ENCODE data around the gene BBS9. TPM values are rescaled to one million over a fixed set of nuclear protein-coding genes. Genes with fewer than 3 reads are reported as not detected.
"Not testable (repeated sequence)": the region's sequence is repeated elsewhere in the genome, so short reads cannot be mapped to it uniquely, and the experiment has no call there.

Gene BBS9
- total RNA-seq, 2 experiments from 2014 or later = 13.7 to 17.2 TPM

- Mint-ChIP-seq H3K9me3 (peaks cover 4% of the 10 kb centered on the region), H3K4me3 (no peak overlapping the region), H3K4me1 (no peaks in the 10 kb centered on the region), H3K36me3 (peaks cover 2% of the 10 kb centered on the region), H3K27ac (no peak overlapping the region), H3K27me3 (no peaks in the 10 kb centered on the region)
- no peak for ATAC-seq (ENCODE audit: low read depth)
- POLR2A ChIA-PET = no interaction called here
- DNase-seq = no peak
Observed at GRCh38 chr7:33466203-33466602, 336.8 kb downstream of the BBS9 start.

DNA sequence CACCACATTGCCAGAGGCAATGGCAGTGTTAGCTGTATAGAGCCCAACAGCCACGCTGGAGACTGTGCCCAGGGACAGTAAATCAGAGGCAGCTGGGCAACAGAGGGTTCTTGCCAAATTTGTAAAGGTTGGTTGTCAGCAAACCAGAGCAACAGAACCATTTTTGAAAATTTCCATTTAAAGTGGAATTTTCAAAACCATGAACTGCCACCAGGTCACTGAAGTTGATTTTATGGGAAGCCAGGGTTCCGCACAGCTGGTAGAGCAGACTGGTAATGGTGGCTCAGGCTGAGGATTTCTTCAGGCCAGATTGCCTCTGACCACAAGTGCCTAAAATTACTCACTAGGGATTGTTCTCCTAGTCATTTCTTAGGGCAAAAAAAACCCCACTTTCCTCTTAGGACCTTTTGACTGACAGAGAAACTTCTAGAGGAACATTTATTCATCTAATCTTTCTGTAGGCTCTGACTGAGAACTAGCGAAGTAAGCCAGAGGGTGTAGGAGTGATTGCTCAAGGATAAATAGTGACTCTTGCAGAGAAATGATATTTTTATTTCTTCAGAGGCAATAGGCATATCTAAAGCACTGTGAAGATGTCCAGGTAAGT, 342.4 kb downstream of the BBS9 start:
- H3K27me3 Mint-ChIP-seq = no peaks in the 10 kb centered on the region
- no peaks in the 10 kb centered on the region for H3K4me1 Mint-ChIP-seq
- H3K27ac Mint-ChIP-seq = no peak overlapping the region
- POLR2A ChIA-PET = no interaction called here
- DNase-seq = no peak
- ATAC-seq (ENCODE audit: low read depth) = no peak
- H3K4me3 Mint-ChIP-seq = no peak overlapping the region
- peaks cover 3% of the 10 kb centered on the region for H3K9me3 Mint-ChIP-seq
- H3K36me3 Mint-ChIP-seq = no peaks in the 10 kb centered on the region

DNA sequence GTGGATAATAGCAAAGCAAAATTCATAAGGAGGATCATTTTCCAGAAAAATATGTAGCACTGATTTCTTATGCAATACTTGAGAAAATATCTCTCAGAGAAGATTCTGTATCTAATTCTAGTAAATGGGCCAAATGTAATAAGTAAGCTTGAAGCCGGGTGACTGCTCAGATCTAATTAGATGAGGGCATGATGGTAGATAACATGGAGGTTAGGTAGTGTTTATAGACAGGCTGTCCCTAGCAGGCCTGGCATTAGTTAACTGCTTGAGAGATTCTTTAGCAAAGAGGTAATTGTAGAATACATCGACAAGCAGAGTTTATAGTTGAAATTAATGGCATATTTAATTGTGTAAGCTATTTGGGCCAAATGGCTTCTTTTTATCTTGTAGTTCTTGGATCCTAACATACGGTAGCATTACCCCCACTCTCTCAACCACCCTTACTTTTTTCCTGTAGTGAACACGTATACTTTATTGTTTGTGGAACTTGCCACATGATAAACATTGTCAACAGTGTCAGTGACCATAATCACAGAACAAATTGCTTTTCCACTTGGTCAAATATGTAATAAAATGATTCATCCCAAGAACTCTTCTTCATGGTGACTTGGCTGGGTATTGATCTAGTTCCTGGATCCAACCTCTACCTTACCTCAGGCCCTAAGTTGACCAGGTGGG, 343.1 kb downstream of the BBS9 start:
- POLR2A ChIA-PET = no interaction called here
- Mint-ChIP-seq H3K4me1 (no peaks in the 10 kb centered on the region), H3K27ac (no peak overlapping the region)

DNA sequence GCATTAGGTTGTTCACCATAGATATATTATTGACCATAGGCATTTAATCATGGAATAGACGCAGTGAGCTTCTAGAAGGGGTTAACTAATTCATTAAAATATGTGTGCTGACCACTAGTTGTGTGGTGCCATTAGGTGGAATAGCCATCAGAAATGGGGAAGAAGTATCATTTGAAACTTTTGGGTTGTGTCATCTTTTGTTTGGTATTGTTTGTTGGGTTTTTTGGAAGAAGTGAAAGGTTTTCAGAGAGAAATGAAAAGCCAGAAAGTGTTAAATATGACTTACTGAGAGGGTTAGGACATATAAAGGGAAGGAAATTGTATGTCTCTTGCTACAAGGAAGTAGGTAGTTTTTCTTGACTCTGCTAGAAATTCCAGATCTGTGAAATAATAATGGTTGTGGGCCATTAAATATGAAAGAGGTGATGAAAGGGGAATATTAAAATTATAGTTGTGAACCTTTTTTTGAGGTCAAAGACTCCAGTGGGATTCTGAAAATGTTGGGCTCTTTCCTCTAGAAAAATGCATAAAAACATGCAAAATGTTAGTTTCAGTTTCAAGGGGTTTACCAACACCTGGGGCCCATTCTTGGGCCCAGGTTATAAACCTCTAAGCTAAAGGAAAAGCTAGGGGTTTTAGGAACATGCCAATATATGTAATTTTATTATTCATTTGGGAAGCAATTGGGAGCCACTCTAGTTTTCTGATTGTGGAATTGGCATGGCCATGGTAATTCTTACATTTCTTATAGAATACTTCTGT, 348.5 kb downstream of the BBS9 start:
- Mint-ChIP-seq H3K27ac (no peak overlapping the region), H3K4me1 (peaks cover 1% of the 10 kb centered on the region), H3K27me3 (no peaks in the 10 kb centered on the region), H3K4me3 (no peak overlapping the region), H3K9me3 (peaks cover 8% of the 10 kb centered on the region), H3K36me3 (peaks cover 3% of the 10 kb centered on the region)
- ATAC-seq (ENCODE audit: low read depth) = no peak
- no peak for DNase-seq
- POLR2A ChIA-PET = no interaction called here

More for the DNA sequence above, 343.1 kb downstream of the BBS9 start:
- Mint-ChIP-seq H3K36me3 (no peaks in the 10 kb centered on the region), H3K9me3 (peaks cover 3% of the 10 kb centered on the region), H3K4me3 (no peak overlapping the region), H3K27me3 (no peaks in the 10 kb centered on the region)
- ATAC-seq (ENCODE audit: low read depth) (no peak), DNase-seq (no peak)

DNA sequence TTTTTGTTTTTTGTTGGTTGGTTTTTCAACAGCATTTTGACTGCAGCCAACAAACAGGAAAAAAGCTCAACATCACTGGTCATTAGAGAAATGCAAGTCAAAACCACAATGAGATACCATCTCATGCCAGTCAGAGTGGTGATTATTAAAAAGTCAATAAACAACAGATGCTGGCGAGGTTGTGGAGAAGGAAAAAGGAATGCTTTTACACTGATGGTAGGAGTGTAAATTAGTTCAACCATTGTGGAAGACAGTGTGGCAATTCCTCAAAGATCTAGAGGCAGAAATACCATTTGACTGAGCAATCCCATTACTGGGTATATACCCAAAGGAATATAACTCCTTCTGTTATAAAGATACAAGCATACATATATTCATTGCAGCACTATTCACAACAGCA, 355.1 kb downstream of the BBS9 start:
- ATAC-seq (ENCODE audit: low read depth); DNase-seq; H3K9me3 Mint-ChIP-seq; POLR2A ChIA-PET; H3K36me3 Mint-ChIP-seq; H3K4me3 Mint-ChIP-seq; H3K4me1 Mint-ChIP-seq; H3K27ac Mint-ChIP-seq; H3K27me3 Mint-ChIP-seq: not testable (repeated sequence)

GRCh38 chr7:33485747-33486493, 356.6 kb downstream of the BBS9 start:
- DNase-seq (no peak), ATAC-seq (ENCODE audit: low read depth) (no peak)
- no peaks in the 10 kb centered on the region for H3K27me3 Mint-ChIP-seq
- H3K27ac Mint-ChIP-seq = no peak overlapping the region
- H3K36me3 Mint-ChIP-seq = no peaks in the 10 kb centered on the region
- no peak overlapping the region for H3K4me3 Mint-ChIP-seq
- POLR2A ChIA-PET = no interaction called here
- no peaks in the 10 kb centered on the region for H3K4me1 Mint-ChIP-seq
- H3K9me3 Mint-ChIP-seq = peaks cover 2% of the 10 kb centered on the region

- Mint-ChIP-seq H3K9me3 (no peaks in the 10 kb centered on the region), H3K4me1 (no peaks in the 10 kb centered on the region), H3K4me3 (no peak overlapping the region), H3K27ac (no peak overlapping the region), H3K27me3 (no peaks in the 10 kb centered on the region), H3K36me3 (no peaks in the 10 kb centered on the region)
- POLR2A ChIA-PET = no interaction called here
- no peak for ATAC-seq (ENCODE audit: low read depth)
- DNase-seq = no peak
Observed at GRCh38 chr7:33486633-33487032, 357.3 kb downstream of the BBS9 start.

- ATAC-seq (ENCODE audit: low read depth) (no peak), DNase-seq (no peak)
- no peak overlapping the region for H3K4me3 Mint-ChIP-seq
- H3K9me3 Mint-ChIP-seq = no peaks in the 10 kb centered on the region
- no peaks in the 10 kb centered on the region for H3K36me3 Mint-ChIP-seq
- H3K27ac Mint-ChIP-seq = no peak overlapping the region
- no peaks in the 10 kb centered on the region for H3K4me1 Mint-ChIP-seq
- POLR2A ChIA-PET = no interaction called here
- no peaks in the 10 kb centered on the region for H3K27me3 Mint-ChIP-seq
Observed at GRCh38 chr7:33487998-33488682, 358.8 kb downstream of the BBS9 start.

- POLR2A ChIA-PET = no interaction called here
- no peaks in the 10 kb centered on the region for H3K9me3 Mint-ChIP-seq
- no peaks in the 10 kb centered on the region for H3K36me3 Mint-ChIP-seq
- H3K4me1 Mint-ChIP-seq = no peaks in the 10 kb centered on the region
- no peak overlapping the region for H3K27ac Mint-ChIP-seq
- DNase-seq = no peak
- H3K27me3 Mint-ChIP-seq = no peaks in the 10 kb centered on the region
- H3K4me3 Mint-ChIP-seq = no peak overlapping the region
- ATAC-seq (ENCODE audit: low read depth) = no peak
Observed at GRCh38 chr7:33494474-33494873, 365.1 kb downstream of the BBS9 start.

DNA sequence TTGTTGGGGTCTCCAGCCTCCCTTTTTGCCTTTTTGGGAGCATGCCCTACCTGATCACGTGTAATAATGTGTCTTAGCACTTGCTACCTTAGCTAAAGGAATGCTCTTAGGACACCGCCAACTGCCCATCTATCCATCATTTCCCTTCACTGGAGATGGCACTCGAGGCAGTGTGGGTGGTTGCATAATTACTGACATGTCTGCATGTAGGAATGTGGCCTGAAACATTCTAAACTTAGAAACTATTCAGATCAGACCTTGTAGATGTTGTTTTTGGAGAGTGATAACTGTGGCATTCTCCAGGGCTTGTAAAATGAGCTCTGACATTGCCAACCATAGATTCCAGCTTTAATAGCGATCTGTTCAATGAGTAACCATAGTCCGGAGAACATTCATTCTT, 365.8 kb downstream of the BBS9 start:
- H3K27ac Mint-ChIP-seq = no peak overlapping the region
- H3K36me3 Mint-ChIP-seq = no peaks in the 10 kb centered on the region
- H3K27me3 Mint-ChIP-seq = no peaks in the 10 kb centered on the region
- POLR2A ChIA-PET = no interaction called here
- H3K9me3 Mint-ChIP-seq = no peaks in the 10 kb centered on the region
- no peaks in the 10 kb centered on the region for H3K4me1 Mint-ChIP-seq
- no peak for ATAC-seq (ENCODE audit: low read depth)
- no peak for DNase-seq
- no peak overlapping the region for H3K4me3 Mint-ChIP-seq

DNA sequence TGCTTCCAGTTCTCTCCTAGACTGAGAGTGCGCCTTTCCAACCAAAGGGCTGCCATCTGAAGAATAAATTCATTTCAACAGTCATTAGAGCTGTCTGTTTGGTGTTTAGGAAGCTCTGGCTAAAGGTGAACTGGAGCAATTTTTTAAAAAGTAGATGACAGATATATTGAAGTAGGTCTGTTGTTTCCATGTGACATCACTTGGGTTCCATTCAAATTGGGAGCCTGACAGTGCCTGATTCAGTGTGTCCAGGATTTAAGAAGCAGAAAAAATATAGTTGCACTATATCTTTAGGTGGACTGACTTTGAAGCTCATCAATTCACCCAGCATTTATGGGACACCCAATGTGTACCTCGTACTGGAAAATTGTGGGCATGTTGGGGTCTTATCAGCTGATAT, 367.7 kb downstream of the BBS9 start:
- ATAC-seq (ENCODE audit: low read depth) = no peak
- Mint-ChIP-seq H3K27ac (no peak overlapping the region), H3K36me3 (no peaks in the 10 kb centered on the region), H3K27me3 (no peaks in the 10 kb centered on the region), H3K9me3 (no peaks in the 10 kb centered on the region), H3K4me1 (no peaks in the 10 kb centered on the region), H3K4me3 (no peak overlapping the region)
- POLR2A ChIA-PET = no interaction called here
- no peak for DNase-seq

DNA sequence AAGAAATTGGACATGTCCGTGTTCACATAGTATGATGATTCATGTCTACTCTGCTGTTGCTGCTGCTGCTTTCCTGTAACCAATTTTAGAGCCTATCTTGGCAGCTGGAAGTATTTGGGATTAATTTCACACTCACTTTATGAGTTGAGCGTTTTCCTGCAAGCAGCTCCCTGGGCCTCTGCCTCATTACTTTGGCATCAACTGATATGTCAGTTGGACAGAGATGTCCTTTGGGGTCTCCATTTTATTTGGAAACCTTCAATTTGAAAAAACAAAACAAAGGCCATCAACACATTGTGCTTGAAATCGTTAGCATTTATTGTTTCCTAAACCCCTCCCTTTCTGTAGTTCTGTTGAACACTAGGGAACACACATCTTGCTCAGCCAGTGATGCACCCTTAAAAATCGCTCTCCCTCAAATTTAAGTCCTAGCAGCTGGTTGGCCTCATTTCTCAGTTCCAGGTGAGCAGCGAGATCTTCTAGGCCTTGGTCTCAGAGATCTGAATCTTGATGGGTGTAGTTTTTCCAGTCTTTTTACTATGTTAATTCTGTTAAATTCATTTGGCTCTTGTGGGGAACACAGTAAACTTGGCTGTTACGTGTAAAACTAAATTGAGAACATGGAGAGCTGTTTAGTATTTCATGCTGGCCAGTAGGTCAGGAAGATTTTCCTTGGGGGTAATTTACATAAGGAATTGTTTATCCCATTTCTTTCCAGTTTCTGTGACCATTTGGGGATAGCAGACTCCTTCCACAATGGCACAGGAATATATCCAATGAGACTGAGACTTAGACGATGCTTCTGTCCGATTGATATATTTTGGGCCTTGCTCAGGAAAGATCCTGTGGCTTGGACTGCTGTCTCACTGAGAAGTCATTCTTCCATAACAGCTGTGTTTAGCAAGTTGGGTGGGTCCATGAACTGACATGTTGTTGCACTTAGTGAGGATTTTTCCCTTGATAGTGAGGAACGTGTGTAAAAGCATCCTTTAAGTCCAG, 371.6 kb downstream of the BBS9 start:
- ATAC-seq (ENCODE audit: low read depth) (no peak), DNase-seq (no peak)
- no peak overlapping the region for H3K27ac Mint-ChIP-seq
- POLR2A ChIA-PET = no interaction called here
- H3K9me3 Mint-ChIP-seq = no peaks in the 10 kb centered on the region
- H3K4me3 Mint-ChIP-seq = no peak overlapping the region
- no peaks in the 10 kb centered on the region for H3K4me1 Mint-ChIP-seq
- no peaks in the 10 kb centered on the region for H3K27me3 Mint-ChIP-seq
- H3K36me3 Mint-ChIP-seq = no peaks in the 10 kb centered on the region
